GM23248 (cell line): ENCODE results near the gene ISY1. TPM values are rescaled to one million over a fixed set of nuclear protein-coding genes. Genes with fewer than 3 reads are reported as not detected.
"Not testable (repeated sequence)": the region's sequence is repeated elsewhere in the genome, so short reads cannot be mapped to it uniquely, and the experiment has no call there.

ENCODE experiments used
- DNase-seq: peaks from one replicate; pipeline ENCODE4 v3.0.0-alpha.2; 2015
- H2AFZ ChIP-seq: fragments of 200-600 bp; sonication (generic); 2 replicates; pipeline ENCODE4 v1.6.1; 2016; ENCODE audit warnings: antibody characterized with exemption
- H3F3A ChIP-seq: fragments of 200-600 bp; sonication (generic); 2 replicates; pipeline ENCODE4 v1.6.1; 2016; ENCODE audit warnings: mild to moderate bottlenecking, antibody characterized with exemption, mixed run types; ENCODE audit not compliant: insufficient read depth
- H3K27ac ChIP-seq: fragments of 200-600 bp; sonication (generic); 2 replicates; pipeline ENCODE4 v1.5.1; 2016; ENCODE audit warnings: mild to moderate bottlenecking
- H3K27me3 ChIP-seq: fragments of 200-600 bp; sonication (generic); replicated peaks from 2 replicates; pipeline ENCODE4 v1.6.1; 2016; ENCODE audit warnings: mild to moderate bottlenecking; ENCODE audit not compliant: insufficient read depth
- H3K36me3 ChIP-seq: fragments of 200-600 bp; sonication (generic); 2 replicates; pipeline ENCODE4 v1.6.1; 2016; ENCODE audit warnings: low read depth, mild to moderate bottlenecking
- H3K4me1 ChIP-seq: fragments of 200-600 bp; sonication (generic); 2 replicates; pipeline ENCODE4 v1.6.1; 2016; ENCODE audit warnings: mild to moderate bottlenecking; ENCODE audit not compliant: insufficient read depth
- H3K4me2 ChIP-seq: fragments of 200-600 bp; sonication (generic); one replicate; pipeline ENCODE4 v1.6.1; 2016; ENCODE audit warnings: mild to moderate bottlenecking; ENCODE audit not compliant: unreplicated experiment
- H3K4me3 ChIP-seq: fragments of 200-600 bp; sonication (generic); 2 replicates; pipeline ENCODE4 v1.5.1; 2016; ENCODE audit warnings: mild to moderate bottlenecking
- H3K79me2 ChIP-seq: fragments of 200-600 bp; sonication (generic); 2 replicates; pipeline ENCODE4 v1.6.1; 2016; ENCODE audit warnings: mild to moderate bottlenecking; ENCODE audit not compliant: insufficient read depth
- H3K9ac ChIP-seq: fragments of 200-600 bp; sonication (generic); 2 replicates; pipeline ENCODE4 v1.6.1; 2016; ENCODE audit warnings: mild to moderate bottlenecking
- H3K9me2 ChIP-seq: fragments of 200-600 bp; sonication (generic); 2 replicates; pipeline ENCODE4 v1.6.1; 2016; ENCODE audit warnings: mixed run types, mild to moderate bottlenecking, moderate library complexity; ENCODE audit not compliant: insufficient read depth
- H3K9me3 ChIP-seq: fragments of 200-600 bp; sonication (generic); one replicate; pipeline ENCODE4 v1.6.1; 2017; ENCODE audit warnings: low read depth
- H4K20me1 ChIP-seq: fragments of 200-600 bp; sonication (generic); 2 replicates; pipeline ENCODE4 v1.6.0; 2016; ENCODE audit not compliant: insufficient read depth
- EZH2 ChIP-seq: fragments of 200-600 bp; sonication (generic); IDR thresholded peaks from 2 replicates; pipeline ENCODE4 v1.6.1; 2018; ENCODE audit warnings: antibody characterized with exemption, mild to moderate bottlenecking; ENCODE audit not compliant: insufficient read depth, poor library complexity, severe bottlenecking
- EZH2phosphoT487 ChIP-seq: fragments of 200-600 bp; sonication (generic); IDR thresholded peaks from 2 replicates; pipeline ENCODE4 v1.6.1; 2018; ENCODE audit warnings: antibody characterized with exemption, moderate library complexity, mild to moderate bottlenecking, low read depth; ENCODE audit not compliant: insufficient read depth
- WGBS, 2 experiments: methylation state at CpG; one replicate each; pipeline ENCODE4 v1.1.6; 2015 to 2017; ENCODE audit warnings: low lambda C conversion rate in 2 of 2, low coverage in 1 of 2; ENCODE audit errors: missing lambda C conversion rate in 2 of 2; 5-methylcytosine and 5-hydroxymethylcytosine counted together
- in situ Hi-C: fragments of 300-500 bp; cut with MboI; formaldehyde crosslinking; loops from 2 replicates; pipeline ENCODE4 v1.15.0; 2020
- polyA plus RNA-seq: library from polyadenylated mRNA; unstranded; fragments of >200 nt; fragmentation: Nextera tagmentation; extraction: Ambion mirVana; gene quantifications from 2 replicates; pipeline ENCODE4 v1.2.1, GENCODE V29; 2016
- total RNA-seq: library from RNA; depleted of rRNA; stranded (reverse); fragments of >200 nt; shearing (Covaris generic); gene quantifications from 2 replicates; pipeline ENCODE4 v1.2.3, GENCODE V29; 2014

ISY1 gene
- total and polyA plus RNA-seq, 2 experiments from 2014 or later = 33.8 to 51.3 TPM

- Histone ChIP-seq H3K4me2 (no peak overlapping the region), H3K4me3 (no peak overlapping the region), H3K79me2 (no peaks in the 10 kb centered on the region; the same call in 1 of the 2 replicates), H3K27ac (no peak overlapping the region), H3K9ac (no peak overlapping the region), H3K9me2 (no peaks in the 10 kb centered on the region), H3F3A (peaks cover 32% of the 10 kb centered on the region), H4K20me1 (no peaks in the 10 kb centered on the region), H2AFZ (no peak overlapping the region), H3K36me3 (no peaks in the 10 kb centered on the region), H3K4me1 (peaks cover 22% of the 10 kb centered on the region), H3K27me3 (no peaks in the 10 kb centered on the region), H3K9me3 (no peaks in the 10 kb centered on the region)
- DNase-seq = no peak
- in situ Hi-C loops = no loop called here
- TF ChIP-seq EZH2 (no peak), EZH2phosphoT487 (no peak)
- WGBS, 2 experiments = 95 to 97% methylated on average over 8 of the region's 8 CpGs
Observed at GRCh38 chr3:129199366-129199765, 38.5 kb upstream of the ISY1 start.

GRCh38 chr3:129197321-129197720 is 36.5 kb upstream of the ISY1 start:
- H3K4me1 ChIP-seq = peaks cover 22% of the 10 kb centered on the region
- H2AFZ ChIP-seq = 0 out of 2 replicates have a peak overlapping the region, but pooled peaks have one; percentile 71
- peaks cover 32% of the 10 kb centered on the region for H3F3A ChIP-seq
- H3K9ac ChIP-seq = no peak overlapping the region
- in situ Hi-C loops = no loop called here
- H3K9me3 ChIP-seq = no peaks in the 10 kb centered on the region
- no peak overlapping the region for H3K4me2 ChIP-seq
- no peaks in the 10 kb centered on the region for H3K27me3 ChIP-seq
- H4K20me1 ChIP-seq = no peaks in the 10 kb centered on the region
- no peaks in the 10 kb centered on the region; the same call in 1 of the 2 replicates for H3K79me2 ChIP-seq
- H3K9me2 ChIP-seq = no peaks in the 10 kb centered on the region
- H3K27ac ChIP-seq = peak overlapping the region; percentile 91
- no peak for DNase-seq
- H3K4me3 ChIP-seq = no peak overlapping the region
- TF ChIP-seq EZH2phosphoT487 (no peak), EZH2 (no peak)
- WGBS, 2 experiments = 94 to 100% methylated on average over 1 of the region's 1 CpG
- H3K36me3 ChIP-seq = no peaks in the 10 kb centered on the region

- peak overlapping the region; percentile 78 for H3K4me2 ChIP-seq
- H3K79me2 ChIP-seq = no peaks in the 10 kb centered on the region; the same call in 1 of the 2 replicates
- H3K4me1 ChIP-seq = peaks cover 22% of the 10 kb centered on the region
- 68 to 81% methylated on average over 3 of the region's 3 CpGs for WGBS, 2 experiments
- in situ Hi-C loops = no loop called here
- H4K20me1 ChIP-seq = no peaks in the 10 kb centered on the region
- DNase-seq = no peak
- TF ChIP-seq EZH2 = no peak
- peak overlapping the region; percentile 70 for H3K9ac ChIP-seq
- H3K27ac ChIP-seq = peak overlapping the region; percentile 91
- H3K4me3 ChIP-seq = peak overlapping the region; percentile 56
- peak overlapping the region; percentile 71 for H2AFZ ChIP-seq
- H3K9me2 ChIP-seq = no peaks in the 10 kb centered on the region
- peaks cover 32% of the 10 kb centered on the region for H3F3A ChIP-seq
- H3K27me3 ChIP-seq = no peaks in the 10 kb centered on the region
- no peaks in the 10 kb centered on the region for H3K36me3 ChIP-seq
- H3K9me3 ChIP-seq = no peaks in the 10 kb centered on the region
Observed at GRCh38 chr3:129196601-129197000, 35.7 kb upstream of the ISY1 start.

GRCh38 chr3:129195731-129196256 is 34.9 kb upstream of the ISY1 start:
- Histone ChIP-seq H3K9me2 (no peaks in the 10 kb centered on the region), H3K4me3 (peak overlapping the region; percentile 56), H3F3A (peaks cover 32% of the 10 kb centered on the region), H3K4me1 (peaks cover 22% of the 10 kb centered on the region), H2AFZ (peak overlapping the region; percentile 71), H3K27ac (peak overlapping the region; percentile 91), H4K20me1 (no peaks in the 10 kb centered on the region), H3K27me3 (no peaks in the 10 kb centered on the region), H3K9ac (peak overlapping the region; percentile 70), H3K79me2 (no peaks in the 10 kb centered on the region; the same call in 1 of the 2 replicates), H3K4me2 (peak overlapping the region; percentile 78), H3K9me3 (no peaks in the 10 kb centered on the region), H3K36me3 (no peaks in the 10 kb centered on the region)
- in situ Hi-C loops = no loop called here
- 1 to 2% methylated on average over 6 of the region's 6 CpGs for WGBS, 2 experiments
- DNase-seq = peak; percentile 97
- TF ChIP-seq EZH2 (no peak), EZH2phosphoT487 (no peak)

GRCh38 chr3:129189793-129190192 is 28.9 kb upstream of the ISY1 start:
- 90 to 91% methylated on average over 8 of the region's 8 CpGs for WGBS, 2 experiments
- H3K4me3 ChIP-seq, in situ Hi-C loops, H3K9ac ChIP-seq, H3K27ac ChIP-seq, H3K4me1 ChIP-seq, H3K36me3 ChIP-seq, H3K27me3 ChIP-seq, H3K9me2 ChIP-seq, H3K9me3 ChIP-seq, H3K4me2 ChIP-seq, H2AFZ ChIP-seq, H4K20me1 ChIP-seq, DNase-seq: not testable (repeated sequence)
- peaks cover 16% of the 10 kb centered on the region for H3F3A ChIP-seq
- peaks cover 19% of the 10 kb centered on the region for H3K79me2 ChIP-seq
